Body of pancreas (tissue), 4 donors: ENCODE measurements around the gene FAM169A. TPM values are rescaled to one million over a fixed set of nuclear protein-coding genes. Genes with fewer than 3 reads are reported as not detected.
"Not testable (repeated sequence)": the region's sequence is repeated elsewhere in the genome, so short reads cannot be mapped to it uniquely, and the experiment has no call there.

Experiments used
- ATAC-seq: fragments of 150-250 bp; one replicate; pipeline ENCODE4 v1.9.1; 2016
- DNase-seq, 4 donors: peaks; one replicate each; pipeline ENCODE4 v3.0.0-alpha.2; 2019
- H3K27ac ChIP-seq, 4 donors: fragments of 200-600 bp; sonication (generic); 1 replicate in 3 of 4; 2 replicates in 1 of 4; pipeline versions ENCODE4 v1.5.1 to v1.6.1; 2016 to 2019; ENCODE audit warnings: mild to moderate bottlenecking in 1 of 4, mixed read lengths in 1 of 4, moderate library complexity in 1 of 4
- H3K27me3 ChIP-seq, 2 donors: fragments of 200-600 bp; sonication (generic); one replicate each; pipeline ENCODE4 v1.6.0; 2016; ENCODE audit warnings: mild to moderate bottlenecking in 1 of 2
- H3K36me3 ChIP-seq, 2 donors: fragments of 200-600 bp; sonication (generic); replicated peaks in 1 of 2; 2 replicates each; pipeline ENCODE4 v1.5.1; 2016; ENCODE audit warnings: low read depth in 2 of 2; ENCODE audit not compliant: insufficient read depth in 1 of 2
- H3K4me1 ChIP-seq: fragments of 200-600 bp; sonication (generic); one replicate; pipeline ENCODE4 v1.6.0; 2016
- H3K4me3 ChIP-seq, 2 donors: fragments of 200-600 bp; sonication (generic); 1 replicate in 1 of 2; 2 replicates in 1 of 2; pipeline ENCODE4 v1.5.1; 2016 to 2019
- H3K9me3 ChIP-seq, 3 donors: fragments of 200-600 bp; sonication (generic); 1 replicate in 2 of 3; 2 replicates in 1 of 3; pipeline ENCODE4 v1.5.1; 2016
- POLR2A ChIP-seq, 3 donors: fragments of 450-650 bp; IDR thresholded peaks; one replicate each; pipeline ENCODE4 v1.6.1; 2016; ENCODE audit warnings: antibody characterized with exemption in 3 of 3, mild to moderate bottlenecking in 2 of 3
- WGBS, 2 donors: methylation state at CpG; one replicate each; pipeline ENCODE4 v1.1.5; 2017; 5-methylcytosine and 5-hydroxymethylcytosine counted together
- intact Hi-C: fragments of 100-400 bp; cut with DNase I; formaldehyde crosslinking; loops from one replicate; pipeline ENCODE4 v1.15.1; 2023
- total RNA-seq, 2 donors: library from RNA; depleted of rRNA; stranded (reverse); fragments of >200 nt; gene quantifications; one replicate each; pipeline ENCODE4 v1.1.0, GENCODE V29; 2016
- TF ChIP-seq, protein P1 (sequence below), 7 experiments: fragments of 450-650 bp in 4 of 7; fragments of 200-600 bp in 3 of 7; sonication (generic) in 3 of 7; IDR thresholded peaks; one replicate each; pipeline ENCODE4 v1.5.1; 2016 to 2019; ENCODE audit warnings: antibody characterized with exemption in 7 of 7

Gene FAM169A
- total RNA-seq, 2 donors from 2014 or later: 2.0 to 2.9 TPM

DNA sequence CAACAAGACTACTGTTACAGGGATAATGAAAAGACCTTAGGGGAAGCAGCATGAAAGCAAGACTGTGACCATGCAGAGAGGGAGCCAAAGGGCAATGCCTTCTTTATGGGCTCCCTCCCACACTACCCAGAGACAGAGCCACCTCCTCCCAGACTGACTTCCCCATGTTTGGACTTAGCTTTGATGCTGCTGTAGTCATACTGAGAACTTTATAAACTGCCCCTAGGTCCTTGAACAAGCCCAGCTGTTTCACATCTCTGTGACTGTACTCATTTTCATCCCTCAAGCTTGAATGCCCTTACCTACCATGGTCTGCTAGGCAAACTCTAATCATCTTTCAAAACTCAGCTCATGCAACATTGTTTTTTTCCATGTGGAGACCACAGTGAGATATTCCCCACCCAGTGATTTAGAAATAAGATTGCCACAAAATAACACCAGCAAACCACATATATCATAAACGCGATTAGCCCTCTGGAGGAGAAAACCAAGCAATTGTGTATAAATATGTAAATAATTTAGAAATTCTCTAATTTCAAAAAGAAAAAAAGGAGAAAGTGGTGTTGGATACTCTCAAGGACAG, 23.4 kb upstream of the FAM169A start:
- no peak for ATAC-seq
- no peak overlapping the region for H3K27ac ChIP-seq
- TF ChIP-seq POLR2A (IDR thresholded peaks at IDR 0.05): no peak
- TF ChIP-seq, protein P1, sequence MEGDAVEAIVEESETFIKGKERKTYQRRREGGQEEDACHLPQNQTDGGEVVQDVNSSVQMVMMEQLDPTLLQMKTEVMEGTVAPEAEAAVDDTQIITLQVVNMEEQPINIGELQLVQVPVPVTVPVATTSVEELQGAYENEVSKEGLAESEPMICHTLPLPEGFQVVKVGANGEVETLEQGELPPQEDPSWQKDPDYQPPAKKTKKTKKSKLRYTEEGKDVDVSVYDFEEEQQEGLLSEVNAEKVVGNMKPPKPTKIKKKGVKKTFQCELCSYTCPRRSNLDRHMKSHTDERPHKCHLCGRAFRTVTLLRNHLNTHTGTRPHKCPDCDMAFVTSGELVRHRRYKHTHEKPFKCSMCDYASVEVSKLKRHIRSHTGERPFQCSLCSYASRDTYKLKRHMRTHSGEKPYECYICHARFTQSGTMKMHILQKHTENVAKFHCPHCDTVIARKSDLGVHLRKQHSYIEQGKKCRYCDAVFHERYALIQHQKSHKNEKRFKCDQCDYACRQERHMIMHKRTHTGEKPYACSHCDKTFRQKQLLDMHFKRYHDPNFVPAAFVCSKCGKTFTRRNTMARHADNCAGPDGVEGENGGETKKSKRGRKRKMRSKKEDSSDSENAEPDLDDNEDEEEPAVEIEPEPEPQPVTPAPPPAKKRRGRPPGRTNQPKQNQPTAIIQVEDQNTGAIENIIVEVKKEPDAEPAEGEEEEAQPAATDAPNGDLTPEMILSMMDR (IDR thresholded peaks at IDR 0.05): no peak
- H3K36me3 ChIP-seq: no peaks in the 10 kb centered on the region
- no peaks in the 10 kb centered on the region for H3K9me3 ChIP-seq
- H3K4me1 ChIP-seq: no peaks in the 10 kb centered on the region
- no peak for DNase-seq
- WGBS, 2 donors: 93 to 98% methylated on average over 2 of the region's 2 CpGs
- intact Hi-C loops: no loop called here
- no peak overlapping the region for H3K4me3 ChIP-seq
- no peaks in the 10 kb centered on the region for H3K27me3 ChIP-seq

- no peaks in the 10 kb centered on the region for H3K9me3 ChIP-seq
- H3K27me3 ChIP-seq: no peaks in the 10 kb centered on the region
- intact Hi-C loops: no loop called here
- no peak for DNase-seq
- no peak overlapping the region for H3K27ac ChIP-seq
- TF ChIP-seq, protein P1 (IDR thresholded peaks at IDR 0.05): no peak
- TF ChIP-seq POLR2A (IDR thresholded peaks at IDR 0.05): no peak
- H3K4me3 ChIP-seq: no peak overlapping the region
- no peak for ATAC-seq
- no peaks in the 10 kb centered on the region for H3K36me3 ChIP-seq
- WGBS, 2 donors: 71 to 85% methylated on average over 4 of the region's 4 CpGs
- H3K4me1 ChIP-seq: no peaks in the 10 kb centered on the region
These were observed 21.9 kb upstream of the FAM169A start for GRCh38 chr5:74888117-74888516.

GRCh38 chr5:74885170-74885569, 19.0 kb upstream of the FAM169A start:
- Histone ChIP-seq H3K9me3 (no peaks in the 10 kb centered on the region), H3K27me3 (no peaks in the 10 kb centered on the region), H3K36me3 (no peaks in the 10 kb centered on the region), H3K27ac (no peak overlapping the region), H3K4me3 (no peak overlapping the region), H3K4me1 (no peaks in the 10 kb centered on the region)
- ATAC-seq: no peak
- intact Hi-C loops: no loop called here
- no peak for DNase-seq
- TF ChIP-seq POLR2A (IDR thresholded peaks at IDR 0.05): no peak
- TF ChIP-seq, protein P1 (IDR thresholded peaks at IDR 0.05): no peak

- intact Hi-C loops, H3K36me3 ChIP-seq, H3K9me3 ChIP-seq, DNase-seq, H3K4me3 ChIP-seq, ATAC-seq, H3K27ac ChIP-seq, H3K4me1 ChIP-seq, H3K27me3 ChIP-seq: not testable (repeated sequence)
- 56 to 64% methylated on average over 10 of the region's 10 CpGs for WGBS, 2 donors
These were observed 16.4 kb upstream of the FAM169A start for GRCh38 chr5:74882379-74883134.

DNA sequence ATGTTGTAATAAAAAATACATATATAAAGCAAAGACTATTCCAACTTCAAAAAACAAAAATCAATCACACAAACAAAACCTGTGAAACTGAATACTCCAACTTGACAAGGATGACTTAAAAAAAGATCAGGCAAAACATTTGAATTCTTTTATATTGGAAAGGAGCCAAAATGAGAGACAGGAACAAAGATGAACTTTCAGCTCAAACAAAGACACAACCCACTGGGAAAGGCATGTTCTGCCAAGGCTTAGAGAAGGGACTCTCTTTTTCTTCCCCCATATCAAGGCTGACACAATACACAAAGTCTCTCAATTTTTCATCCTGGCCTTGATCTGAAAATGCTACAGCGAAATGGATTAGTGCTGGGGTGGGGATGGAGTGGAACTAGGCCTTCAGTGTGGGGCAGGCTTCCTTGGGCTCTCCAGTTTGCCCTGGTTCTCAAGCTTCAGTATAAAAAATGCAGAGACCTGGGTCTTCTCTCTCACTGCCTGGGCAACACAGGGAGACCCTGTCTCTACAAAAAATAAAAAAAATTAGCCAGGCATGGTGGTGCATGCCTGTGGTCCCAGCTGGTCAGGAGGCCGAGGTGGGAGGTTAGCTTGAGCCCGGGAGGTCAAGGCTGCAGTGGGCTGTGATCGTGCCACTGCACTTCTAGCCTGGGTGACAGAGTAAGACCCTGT, 11.6 kb upstream of the FAM169A start:
- DNase-seq (no peak), ATAC-seq (no peak)
- no peak overlapping the region for H3K4me3 ChIP-seq
- intact Hi-C loops: no loop called here
- no peaks in the 10 kb centered on the region for H3K9me3 ChIP-seq
- H3K27ac ChIP-seq: no peak overlapping the region
- WGBS, 2 donors: 79 to 85% methylated on average over 4 of the region's 4 CpGs
- no peaks in the 10 kb centered on the region for H3K27me3 ChIP-seq
- no peaks in the 10 kb centered on the region for H3K4me1 ChIP-seq
- TF ChIP-seq, protein P1 (IDR thresholded peaks at IDR 0.05): no peak
- no peak for TF ChIP-seq POLR2A (IDR thresholded peaks at IDR 0.05)
- H3K36me3 ChIP-seq: no peaks in the 10 kb centered on the region
